Endothelial cell of umbilical vein (primary cell): ENCODE data around the gene MDN1. TPM values are rescaled to one million over a fixed set of nuclear protein-coding genes. Genes with fewer than 3 reads are reported as not detected.
"Not testable (repeated sequence)": the region's sequence is repeated elsewhere in the genome, so short reads cannot be mapped to it uniquely, and the experiment has no call there.

Source experiments
- BruUV-seq: library from RNA; stranded (reverse); fragments of 400-500 nt; replicated peaks from 2 replicates; lab custom pipeline; 2021; lab: Mats Ljungman, UMichigan
- CTCF ChIA-PET: fragments of 300-600, 350-600 bp; sonication (Branson Sonifier 250); formaldehyde crosslinking; loops from one replicate; lab custom pipeline; 2021; ENCODE audit warnings: antibody characterized with exemption, inconsistent platforms; lab: Charles Lee
- POLR2A ChIA-PET: fragments of 300-600, 350-600 bp; sonication (Branson Sonifier 250); formaldehyde crosslinking; loops from one replicate; lab custom pipeline; 2021; ENCODE audit warnings: antibody characterized with exemption, inconsistent platforms; lab: Charles Lee
- DNase-seq: peaks from one replicate; pipeline ENCODE4 v3.0.0-alpha.2; 2011; ENCODE audit warnings: low read depth, low spot score
- FAIRE-seq: peaks from 2 replicates; lab custom pipeline; 2011; peaks lifted over from hg19 to GRCh38; lab: Jason Lieb, UNC
- H2AFZ ChIP-seq: 2 replicates; pipeline ENCODE4 v1.6.0; 2012; ENCODE audit warnings: low read depth, low read length, control low read depth, inconsistent platforms
- H3K27ac ChIP-seq: 2 replicates; pipeline ENCODE4 v1.5.1; 2011; ENCODE audit warnings: low read depth, mild to moderate bottlenecking, control low read depth, low read length, moderate library complexity; ENCODE audit not compliant: insufficient read depth
- H3K27me3 ChIP-seq, 2 experiments: 2 replicates each; pipeline versions ENCODE4 v1.6.0 to v1.6.1; 2011; ENCODE audit warnings: low read length in 2 of 2, mixed read lengths in 1 of 2; ENCODE audit not compliant: control insufficient read depth in 2 of 2, insufficient read depth in 2 of 2
- H3K36me3 ChIP-seq, 2 experiments: 2 replicates in 1 of 2; 3 replicates in 1 of 2; pipeline ENCODE4 v1.5.1; 2011; ENCODE audit warnings: low read length in 2 of 2, mild to moderate bottlenecking in 1 of 2, moderate library complexity in 1 of 2; ENCODE audit not compliant: control insufficient read depth in 2 of 2, insufficient read depth in 2 of 2; ENCODE audit errors: extremely low read depth in 1 of 2
- H3K4me1 ChIP-seq: 3 replicates; pipeline ENCODE4 v1.5.1; 2011; ENCODE audit warnings: mild to moderate bottlenecking, low read length; ENCODE audit not compliant: control insufficient read depth, insufficient read depth; ENCODE audit errors: extremely low read depth
- H3K4me2 ChIP-seq: 2 replicates; pipeline ENCODE4 v1.6.1; 2011; ENCODE audit warnings: low read length, control low read depth, mixed read lengths; ENCODE audit not compliant: insufficient read depth
- H3K4me3 ChIP-seq, 3 experiments: fragments of 200-600 bp in 1 of 3; sonication (generic), shearing (Covaris generic) in 1 of 3; replicated peaks in 1 of 3; 2 replicates each; pipeline ENCODE4 v1.5.1; 2011 to 2016; ENCODE audit warnings: control low read depth in 3 of 3, low read length in 3 of 3, mild to moderate bottlenecking in 2 of 3, inconsistent platforms in 1 of 3, low read depth in 1 of 3, moderate library complexity in 1 of 3; ENCODE audit not compliant: insufficient read depth in 1 of 3
- H3K79me2 ChIP-seq: 2 replicates; pipeline ENCODE4 v1.6.0; 2012; ENCODE audit warnings: low read length, inconsistent platforms; ENCODE audit not compliant: control insufficient read depth, insufficient read depth
- H3K9ac ChIP-seq: replicated peaks from 2 replicates; pipeline ENCODE3; 2011; ENCODE audit warnings: low read length, control low read depth; ENCODE audit not compliant: insufficient read depth; ENCODE audit errors: extremely low read depth
- H3K9me1 ChIP-seq: replicated peaks from 3 replicates; pipeline ENCODE4 v1.6.0; 2011; ENCODE audit warnings: mild to moderate bottlenecking, low read length; ENCODE audit not compliant: control insufficient read depth, insufficient read depth; ENCODE audit errors: extremely low read depth
- H3K9me3 ChIP-seq: replicated peaks from 2 replicates; pipeline ENCODE4 v1.5.1; 2012; ENCODE audit warnings: low read length, inconsistent platforms; ENCODE audit not compliant: control insufficient read depth, insufficient read depth
- H4K20me1 ChIP-seq: replicated peaks from 2 replicates; pipeline ENCODE3; 2011; ENCODE audit warnings: mild to moderate bottlenecking, low read length; ENCODE audit not compliant: control insufficient read depth, insufficient read depth; ENCODE audit errors: extremely low read depth
- EZH2 ChIP-seq: IDR thresholded peaks from 2 replicates; pipeline ENCODE4 v1.6.1; 2012; ENCODE audit warnings: borderline replicate concordance, low read depth, mild to moderate bottlenecking, moderate library complexity, low read length, inconsistent platforms; ENCODE audit not compliant: severe bottlenecking
- FOS ChIP-seq: IDR thresholded peaks from 2 replicates; pipeline ENCODE4 v1.6.1; 2011; ENCODE audit warnings: mild to moderate bottlenecking, low read length, moderate library complexity, borderline replicate concordance; ENCODE audit not compliant: insufficient read depth
- GATA2 ChIP-seq: IDR thresholded peaks from 2 replicates; pipeline ENCODE4 v1.7.0; 2011; ENCODE audit warnings: low read depth, mild to moderate bottlenecking, moderate library complexity, mixed read lengths, low read length; ENCODE audit not compliant: insufficient read length, insufficient read depth
- JUN ChIP-seq: IDR thresholded peaks from 2 replicates; pipeline ENCODE4 v1.6.1; 2011; ENCODE audit warnings: borderline replicate concordance, low read depth; ENCODE audit not compliant: insufficient read length, insufficient read depth
- MYC ChIP-seq: IDR thresholded peaks from one replicate; pipeline ENCODE4 v1.6.1; 2011; ENCODE audit warnings: mild to moderate bottlenecking, low read depth, low read length
- POLR2A ChIP-seq: IDR thresholded peaks from 2 replicates; pipeline ENCODE4 v1.6.1; 2012; ENCODE audit warnings: low read depth, mild to moderate bottlenecking, control low read depth, low read length
- POLR2AphosphoS5 ChIP-seq: IDR thresholded peaks from 2 replicates; pipeline ENCODE4 v1.6.1; 2012; ENCODE audit warnings: low read depth, mild to moderate bottlenecking, control low read depth, low read length, moderate library complexity; ENCODE audit not compliant: insufficient read depth
- dilution Hi-C: fragments of 300-500 bp; cut with MboI; formaldehyde crosslinking; loops from one replicate; pipeline ENCODE4 v1.15.0; 2019; ENCODE audit warnings: low sequenced_read_pairs; ENCODE audit not compliant: extremely low pct_ligation_motif_present
- intact Hi-C: fragments of 100-400 bp; cut with micrococcal nuclease; formaldehyde crosslinking; loops from one replicate; pipeline ENCODE4 v1.10.0; 2022
- polyA plus RNA-seq, 4 experiments: library from polyadenylated mRNA; depleted of rRNA in 3 of 4; stranded (reverse) in 3 of 4; unstranded in 1 of 4; fragments of >200 nt; gene quantifications; 2 replicates each; pipeline versions ENCODE4 v1.2.1 to v1.2.3, GENCODE V29; 2011 to 2012; ENCODE audit warnings: missing spikeins in 1 of 4
- total RNA-seq: library from RNA; stranded (reverse); gene quantifications from 2 replicates; pipeline ENCODE4 v1.2.3, GENCODE V29; 2021
- TF ChIP-seq, protein P1 (sequence below): IDR thresholded peaks from 2 replicates; pipeline ENCODE4 v1.6.1; 2011; ENCODE audit not compliant: insufficient read depth, insufficient read length
- TF ChIP-seq, protein P2 (sequence below), 2 donors: IDR thresholded peaks; 1 replicate in 1 of 2; 2 replicates in 1 of 2; pipeline ENCODE4 v1.5.1; 2011; ENCODE audit warnings: low read length in 2 of 2, mild to moderate bottlenecking in 2 of 2, moderate library complexity in 2 of 2, control low read depth in 1 of 2, inconsistent platforms in 1 of 2, low read depth in 1 of 2; ENCODE audit not compliant: insufficient read depth in 1 of 2; ENCODE audit errors: extremely low read depth in 1 of 2

Gene MDN1
- total and polyA plus RNA-seq, 2 donors (not counting 3 experiments of a cell fraction or from before 2014, with no cell fraction given), result 9.2 to 39.6 TPM

DNA sequence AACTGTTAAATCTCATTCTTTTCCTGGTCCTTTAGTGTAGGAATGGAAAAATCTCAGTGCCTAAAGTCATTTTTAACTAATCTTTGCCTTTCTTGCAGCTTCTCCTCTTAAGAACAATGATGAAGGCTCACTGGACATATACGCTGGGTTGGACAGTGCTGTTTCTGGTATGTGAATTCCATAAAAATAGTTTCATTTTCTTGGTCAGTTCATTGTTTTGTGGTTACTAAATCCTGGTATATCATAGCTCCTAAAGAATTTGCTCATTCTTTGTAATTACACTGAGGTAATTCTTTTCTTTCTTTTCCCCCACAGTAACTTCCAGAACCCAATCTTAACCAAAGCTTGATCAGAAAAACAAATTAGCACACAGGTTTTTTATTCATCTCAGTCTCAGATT is 33.5 kb upstream of the MDN1 start:
- Histone ChIP-seq H3K36me3 (peaks cover 2 to 6% of the 10 kb centered on the region in 2 experiments), H4K20me1 (no peaks in the 10 kb centered on the region), H3K27ac (no peak overlapping the region), H3K9me1 (no peaks in the 10 kb centered on the region), H3K4me3 (no peak overlapping the region), H3K9me3 (no peaks in the 10 kb centered on the region), H3K27me3 (no peaks in the 10 kb centered on the region), H3K4me2 (no peak overlapping the region), H3K79me2 (peaks cover 4% of the 10 kb centered on the region), H3K9ac (no peak overlapping the region), H3K4me1 (no peaks in the 10 kb centered on the region), H2AFZ (no peak overlapping the region)
- ChIA-PET CTCF (interaction anchor here (2.1 kb wide), 1 partner anchor 20 kb away, joined by 4 read pairs; no protein-coding TSS in a partner anchor), POLR2A (no interaction called here)
- BruUV-seq, result no TSS peak
- TF ChIP-seq FOS (no peak), MYC (no peak), GATA2 (no peak), EZH2 (no peak), POLR2A (no peak), JUN (no peak), POLR2AphosphoS5 (no peak)
- TF ChIP-seq, protein P1, sequence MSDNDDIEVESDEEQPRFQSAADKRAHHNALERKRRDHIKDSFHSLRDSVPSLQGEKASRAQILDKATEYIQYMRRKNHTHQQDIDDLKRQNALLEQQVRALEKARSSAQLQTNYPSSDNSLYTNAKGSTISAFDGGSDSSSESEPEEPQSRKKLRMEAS, result no peak
- TF ChIP-seq, protein P2, sequence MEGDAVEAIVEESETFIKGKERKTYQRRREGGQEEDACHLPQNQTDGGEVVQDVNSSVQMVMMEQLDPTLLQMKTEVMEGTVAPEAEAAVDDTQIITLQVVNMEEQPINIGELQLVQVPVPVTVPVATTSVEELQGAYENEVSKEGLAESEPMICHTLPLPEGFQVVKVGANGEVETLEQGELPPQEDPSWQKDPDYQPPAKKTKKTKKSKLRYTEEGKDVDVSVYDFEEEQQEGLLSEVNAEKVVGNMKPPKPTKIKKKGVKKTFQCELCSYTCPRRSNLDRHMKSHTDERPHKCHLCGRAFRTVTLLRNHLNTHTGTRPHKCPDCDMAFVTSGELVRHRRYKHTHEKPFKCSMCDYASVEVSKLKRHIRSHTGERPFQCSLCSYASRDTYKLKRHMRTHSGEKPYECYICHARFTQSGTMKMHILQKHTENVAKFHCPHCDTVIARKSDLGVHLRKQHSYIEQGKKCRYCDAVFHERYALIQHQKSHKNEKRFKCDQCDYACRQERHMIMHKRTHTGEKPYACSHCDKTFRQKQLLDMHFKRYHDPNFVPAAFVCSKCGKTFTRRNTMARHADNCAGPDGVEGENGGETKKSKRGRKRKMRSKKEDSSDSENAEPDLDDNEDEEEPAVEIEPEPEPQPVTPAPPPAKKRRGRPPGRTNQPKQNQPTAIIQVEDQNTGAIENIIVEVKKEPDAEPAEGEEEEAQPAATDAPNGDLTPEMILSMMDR (IDR thresholded peaks at IDR 0.05; ENCODE audit: extremely low read depth in 1 of 2, insufficient read depth in 1 of 2, low read depth in 1 of 2, low read length in 2 of 2), result no peak
- intact Hi-C loops, result no loop called here
- DNase-seq, result no peak
- no peak for FAIRE-seq
- dilution Hi-C loops, result no loop called here

DNA sequence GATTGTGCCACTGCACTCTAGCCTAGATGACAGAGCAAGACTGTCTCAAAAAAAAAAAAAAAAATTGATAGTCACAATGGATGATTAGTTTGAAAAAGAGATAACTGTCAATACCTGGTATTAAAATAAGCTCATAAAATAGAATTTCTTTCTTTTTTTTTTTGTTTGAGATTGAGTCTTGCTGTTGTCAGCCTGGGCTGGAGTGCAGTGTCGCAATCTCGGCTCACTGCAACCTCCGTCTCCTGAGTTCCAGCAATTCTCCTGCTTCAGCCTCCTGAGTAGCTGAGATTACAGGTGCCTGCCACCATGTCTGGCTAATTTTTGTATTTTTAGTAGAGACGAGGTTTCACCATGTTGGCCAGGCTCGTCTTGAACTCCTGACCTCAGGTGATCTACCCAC is 27.9 kb upstream of the MDN1 start:
- H3K79me2 ChIP-seq, result peaks cover 28% of the 10 kb centered on the region
- H3K9me1 ChIP-seq, H3K9ac ChIP-seq, DNase-seq, H3K9me3 ChIP-seq, intact Hi-C loops, H3K27ac ChIP-seq, FAIRE-seq, dilution Hi-C loops, H3K27me3 ChIP-seq, H2AFZ ChIP-seq, H3K4me2 ChIP-seq, CTCF ChIA-PET, H4K20me1 ChIP-seq, H3K4me3 ChIP-seq, H3K36me3 ChIP-seq, BruUV-seq, H3K4me1 ChIP-seq, POLR2A ChIA-PET: not testable (repeated sequence)
